Measurements from ENCODE around the gene IFNL4. TPM values are rescaled to one million over a fixed set of nuclear protein-coding genes. Genes with fewer than 3 reads are reported as not detected.

The IFNL4 gene
- total and polyA plus RNA-seq, 10 of the 15 experiments (the other 5 are each of a cell fraction or from before 2014, with no cell fraction given): not detected

DNA sequence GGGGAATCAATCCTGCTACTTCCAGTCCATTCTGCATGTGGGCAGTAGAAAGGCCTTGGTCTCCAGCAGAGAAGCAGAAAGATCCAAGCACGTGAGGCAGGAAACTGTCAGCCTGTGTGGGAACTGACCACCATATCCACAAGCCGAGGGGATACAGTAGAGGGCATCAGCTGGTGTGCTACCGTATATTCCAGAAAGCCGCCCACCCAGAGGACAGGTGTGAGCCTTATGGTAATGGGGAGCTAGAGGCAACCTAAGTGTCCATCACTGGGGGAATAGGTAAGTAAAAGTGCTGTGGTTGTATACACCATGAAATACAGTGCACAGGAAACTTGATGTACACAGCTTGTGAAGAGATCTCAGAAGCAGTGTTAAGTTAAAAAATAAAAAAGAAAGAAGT lies 44.7 kb upstream of the IFNL4 start:
- Histone ChIP-seq H4K20me1 (ENCODE audit: control insufficient read depth, insufficient read depth) (no peaks in the 10 kb centered on the region), H3K4me1 (ENCODE audit: control insufficient read depth, insufficient read depth, low read length) (no peaks in the 10 kb centered on the region), H3K79me2 (ENCODE audit: control insufficient read depth, insufficient read depth, low read length) (no peaks in the 10 kb centered on the region), H3K27ac (ENCODE audit: control insufficient read depth, insufficient read depth) (no peak overlapping the region), H2AFZ (ENCODE audit: control insufficient read depth, low read depth, low read length) (no peak overlapping the region), H3K27me3 (replicated peaks in 1 of 2; ENCODE audit: control insufficient read depth in 2 of 2, insufficient read depth in 2 of 2, low read length in 1 of 2) (0 out of 4 replicates have a peak, but pooled peaks cover 0 to 3% of the 10 kb centered on the region in 2 experiments), H3K9ac (ENCODE audit: control insufficient read depth, insufficient read depth, low read length) (no peak overlapping the region), H3K4me3 (no peak overlapping the region), H3K9me3 (replicated peaks; ENCODE audit: control insufficient read depth, insufficient read depth, low read length) (no peaks in the 10 kb centered on the region), H3K4me2 (ENCODE audit: control insufficient read depth, insufficient read depth) (no peak overlapping the region), H3K36me3 (ENCODE audit: control insufficient read depth in 2 of 2, insufficient read depth in 2 of 2, low read length in 1 of 2) (no peaks in the 10 kb centered on the region)
- FAIRE-seq (no peak), DNase-seq (ENCODE audit: low read depth, low spot score) (no peak), ATAC-seq (no peak)
- TF ChIP-seq PKNOX1 (IDR thresholded peaks at IDR 0.05) (no peak), NBN (IDR thresholded peaks at IDR 0.05) (no peak), DPF2 (IDR thresholded peaks at IDR 0.05) (no peak), SMC3 (IDR thresholded peaks at IDR 0.05; ENCODE audit: borderline replicate concordance, low read length) (no peak), IRF4 (IDR thresholded peaks at IDR 0.05; ENCODE audit: low read depth, low read length) (no peak), NR2F1 (conservative IDR thresholded peaks at IDR 0.05) (no peak), ZNF622 (IDR thresholded peaks at IDR 0.05) (no peak), ZBED1 (IDR thresholded peaks at IDR 0.05; ENCODE audit: borderline replicate concordance) (no peak), JUNB (IDR thresholded peaks at IDR 0.05) (no peak), IKZF1 (conservative IDR thresholded peaks at IDR 0.05) (no peak), CREB1 (IDR thresholded peaks at IDR 0.05; ENCODE audit: low read depth) (no peak), RELB (IDR thresholded peaks at IDR 0.05; ENCODE audit: low read depth) (no peak), RAD21 (IDR thresholded peaks at IDR 0.05; ENCODE audit: insufficient read depth, low read depth, low read length) (no peak), ETV6 (conservative IDR thresholded peaks at IDR 0.05 in 1 of 2, IDR thresholded peaks at IDR 0.05 in 1 of 2; ENCODE audit: borderline replicate concordance in 1 of 2, low read depth in 1 of 2) (no peak), NR2C1 (IDR thresholded peaks at IDR 0.05) (no peak), LARP7 (IDR thresholded peaks at IDR 0.05) (no peak)
- TF ChIP-seq, protein P1, sequence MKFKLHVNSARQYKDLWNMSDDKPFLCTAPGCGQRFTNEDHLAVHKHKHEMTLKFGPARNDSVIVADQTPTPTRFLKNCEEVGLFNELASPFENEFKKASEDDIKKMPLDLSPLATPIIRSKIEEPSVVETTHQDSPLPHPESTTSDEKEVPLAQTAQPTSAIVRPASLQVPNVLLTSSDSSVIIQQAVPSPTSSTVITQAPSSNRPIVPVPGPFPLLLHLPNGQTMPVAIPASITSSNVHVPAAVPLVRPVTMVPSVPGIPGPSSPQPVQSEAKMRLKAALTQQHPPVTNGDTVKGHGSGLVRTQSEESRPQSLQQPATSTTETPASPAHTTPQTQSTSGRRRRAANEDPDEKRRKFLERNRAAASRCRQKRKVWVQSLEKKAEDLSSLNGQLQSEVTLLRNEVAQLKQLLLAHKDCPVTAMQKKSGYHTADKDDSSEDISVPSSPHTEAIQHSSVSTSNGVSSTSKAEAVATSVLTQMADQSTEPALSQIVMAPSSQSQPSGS (IDR thresholded peaks at IDR 0.05; ENCODE audit: low read length): no peak
- ChIA-PET POLR2A (no interaction called here), CTCF (no interaction called here), SMC1A (ENCODE audit: uncharacterized antibody, unreplicated experiment) (no interaction called here), RAD21 (ENCODE audit: unreplicated experiment) (no interaction called here)
- WGBS (ENCODE audit: insufficient coverage, insufficient replicate concordance, low lambda C conversion rate, missing lambda C conversion rate): 49% methylated on average over 4 of the region's 4 CpGs
- no TSS peak for BruUV-seq (replicated peaks)
- in situ Hi-C loops (cut with MboI): no loop called here
- intact Hi-C loops (cut with micrococcal nuclease; ENCODE audit: unreplicated experiment): no loop called here
